DMS53 treated with DMSO at 0.1 percent for 48 hours (cell line): ENCODE results near the gene ATRN.
"Not testable (repeated sequence)": the region's sequence is repeated elsewhere in the genome, so short reads cannot be mapped to it uniquely, and the experiment has no call there.

Source experiments
- DNase-seq: peaks from one replicate; lab custom pipeline; 2025; ENCODE audit not compliant: unreplicated experiment; lab: John Stamatoyannopoulos, UW

ATRN gene

DNA sequence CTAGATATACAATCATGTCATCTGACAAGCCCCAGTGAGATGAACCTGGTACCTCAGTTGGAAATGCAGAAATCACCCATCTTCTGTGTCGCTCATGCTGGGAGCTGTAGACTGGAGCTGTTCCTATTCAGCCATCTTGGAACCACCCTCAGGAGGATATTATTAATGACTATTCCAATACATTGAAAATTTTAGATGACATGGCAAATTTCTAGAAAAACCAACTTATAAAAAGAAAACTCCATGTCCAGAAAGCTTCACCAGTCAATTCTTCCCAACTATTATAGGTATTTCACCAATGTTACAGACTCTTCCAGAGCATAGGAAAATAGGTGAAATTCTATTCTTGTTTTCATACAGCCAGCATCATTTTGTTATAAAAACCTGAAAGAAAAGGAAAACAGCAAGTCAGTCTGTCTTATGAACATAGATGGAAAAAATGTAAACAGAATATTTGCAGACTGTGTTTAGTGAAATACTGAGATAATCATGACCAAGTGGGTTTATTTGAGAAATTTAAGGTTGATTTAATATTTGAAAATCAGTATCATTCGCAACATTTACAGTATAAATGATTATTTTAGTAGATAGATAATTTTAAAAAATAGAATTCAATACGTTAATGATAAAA is 43.3 kb downstream of the ATRN start:
- no peak for DNase-seq

DNA sequence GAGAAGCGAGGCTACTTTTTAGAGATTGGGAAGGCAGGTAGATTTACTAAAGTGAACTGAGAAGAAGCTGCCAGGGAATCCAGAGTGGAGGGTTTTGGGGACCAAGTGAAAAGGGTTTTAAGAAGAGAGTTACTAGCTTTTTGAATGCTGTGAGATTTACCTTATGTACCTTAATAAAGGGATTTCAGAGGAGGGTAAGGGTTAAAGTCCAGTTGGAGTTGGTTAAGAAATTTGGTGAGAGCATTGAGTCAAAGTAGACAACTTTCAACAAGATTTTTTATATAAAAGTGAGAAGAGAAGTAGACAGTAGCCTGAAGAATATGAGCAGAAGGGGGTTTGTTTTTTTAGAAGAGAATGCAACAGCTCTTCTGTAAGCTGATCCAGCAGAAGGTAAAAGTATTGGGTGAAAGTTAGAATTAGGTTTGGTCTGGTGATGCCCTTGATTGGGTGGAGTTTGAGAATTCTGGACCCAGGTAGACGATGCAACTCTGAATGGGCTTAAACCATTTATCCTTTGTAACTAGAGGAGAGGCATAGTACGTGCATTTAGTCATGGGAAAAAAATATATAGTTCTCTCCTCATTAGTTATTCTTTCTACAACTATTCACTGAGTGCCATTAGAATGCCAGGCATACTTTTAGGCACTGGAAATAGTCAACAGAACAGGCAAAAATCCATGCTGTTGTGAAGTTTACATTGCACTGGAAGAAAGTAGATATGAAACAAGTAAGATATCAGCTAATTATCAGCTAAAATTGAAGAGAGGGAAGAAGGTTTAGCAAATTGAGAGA is 44.8 kb downstream of the ATRN start:
- DNase-seq: no peak

GRCh38 chr20:3521852-3522740 is 51.3 kb downstream of the ATRN start:
- DNase-seq: no peak

- not testable (repeated sequence) for DNase-seq
Observed at GRCh38 chr20:3524696-3525095, 53.9 kb downstream of the ATRN start.

DNA sequence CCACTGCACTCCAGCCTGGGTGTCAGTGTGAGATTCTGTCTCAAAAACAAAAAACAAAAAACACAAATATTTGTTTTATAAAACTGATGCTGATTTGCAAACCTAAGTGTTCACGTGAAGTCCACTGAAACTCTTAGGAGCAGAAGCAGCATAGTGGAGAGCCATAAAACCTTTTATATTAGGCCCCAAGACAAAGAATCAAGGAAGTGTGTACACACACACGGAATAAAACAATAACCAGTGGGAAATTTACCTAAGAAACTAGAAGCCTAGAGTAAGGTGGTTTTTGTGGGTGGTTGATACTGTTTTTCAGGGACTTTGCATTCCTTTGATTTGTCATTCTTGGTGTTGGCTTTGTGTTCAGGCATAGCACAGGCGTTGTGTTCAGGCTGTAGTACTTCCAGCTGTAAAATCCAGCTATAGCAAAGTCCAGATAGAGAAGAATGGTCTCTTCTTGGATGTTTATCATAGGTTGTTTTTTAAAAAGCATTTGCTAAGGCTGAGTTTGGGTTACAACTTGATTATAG is 61.3 kb downstream of the ATRN start:
- no peak for DNase-seq

DNA sequence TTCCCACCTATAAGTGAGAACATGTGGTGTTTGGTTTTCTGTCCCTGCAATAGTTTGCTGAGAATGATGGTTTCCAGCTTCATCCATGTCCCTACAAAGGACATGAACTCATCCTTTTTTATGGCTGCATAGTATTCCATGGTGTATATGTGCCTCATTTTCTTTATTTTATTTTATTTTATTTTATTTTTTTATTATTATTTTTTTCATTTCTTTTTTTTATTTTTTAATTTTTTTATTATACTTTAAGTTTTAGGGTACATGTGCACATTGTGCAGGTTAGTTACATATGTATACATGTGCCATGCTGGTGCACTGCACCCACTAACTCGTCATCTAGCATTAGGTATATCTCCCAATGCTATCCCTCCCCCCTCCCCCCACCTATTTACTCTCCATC is 66.9 kb downstream of the ATRN start:
- not testable (repeated sequence) for DNase-seq

DNA sequence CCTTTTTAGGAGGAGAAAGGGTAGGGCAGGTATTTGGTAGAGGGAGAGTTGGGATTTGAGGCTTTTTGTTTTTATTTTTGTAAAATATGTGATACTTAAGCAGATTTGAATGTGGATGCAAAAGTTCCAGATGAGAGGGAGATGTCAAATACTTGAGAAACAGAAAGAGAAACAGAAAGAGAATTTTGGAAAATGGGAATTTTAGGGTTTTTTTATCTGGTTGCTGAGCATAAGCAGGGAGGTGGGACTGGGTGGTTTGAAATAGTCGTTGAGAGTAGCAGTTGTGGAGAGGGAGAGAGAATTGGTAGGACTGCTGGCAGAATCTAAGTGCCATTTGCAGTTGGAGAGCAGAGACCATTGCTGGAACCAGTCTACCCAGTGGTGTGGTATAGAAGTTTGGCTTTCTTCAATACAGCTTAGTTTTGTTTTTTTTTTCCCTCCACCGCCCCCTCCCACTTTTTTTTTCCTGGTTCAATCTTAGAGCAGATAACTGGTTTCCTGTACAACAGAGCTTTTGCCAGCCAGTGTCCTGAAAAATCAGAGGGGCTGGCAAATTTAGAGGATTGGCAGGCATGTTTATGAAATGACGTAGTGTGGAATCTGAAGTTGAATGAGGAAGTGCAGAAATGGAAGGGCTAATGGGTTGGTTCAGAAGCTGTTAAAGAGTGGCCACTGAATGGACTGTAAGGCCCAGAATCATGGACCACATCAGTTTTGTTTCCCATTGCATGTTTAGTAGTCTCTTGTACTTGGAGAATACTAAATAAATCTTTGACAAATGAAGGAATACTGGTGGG is 68.7 kb downstream of the ATRN start:
- no peak for DNase-seq

- no peak for DNase-seq
Observed at GRCh38 chr20:3541887-3542721, 71.3 kb downstream of the ATRN start.

DNA sequence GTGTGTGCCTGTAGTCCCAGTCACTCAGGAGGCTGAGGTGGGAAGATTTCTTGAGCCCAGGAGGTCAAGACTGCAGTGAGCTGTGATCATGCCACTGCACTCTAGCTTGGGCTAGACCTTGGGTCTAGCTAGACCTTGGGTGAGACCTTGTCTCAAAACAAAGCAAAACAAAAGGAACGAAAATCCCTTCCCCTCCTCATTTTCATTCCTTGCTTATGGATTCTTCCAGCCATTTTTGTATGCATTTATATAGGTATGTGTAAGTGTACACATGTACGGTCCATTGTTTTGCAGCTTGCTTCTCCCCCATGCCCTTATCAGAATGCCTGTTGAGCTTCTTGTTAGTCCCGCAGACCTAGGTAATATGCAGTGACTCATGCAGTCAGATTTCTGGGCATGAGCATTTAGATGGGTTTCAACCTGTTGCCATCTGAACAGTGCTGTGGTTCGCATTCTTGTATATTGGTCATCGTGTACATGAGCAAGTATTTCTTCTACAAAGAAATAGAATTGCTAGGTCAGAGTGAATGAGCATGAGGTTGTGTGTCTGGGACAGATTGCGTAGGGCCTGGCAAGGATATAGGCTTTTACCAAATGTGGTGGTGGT is 73.2 kb downstream of the ATRN start:
- DNase-seq: no peak

- DNase-seq: no peak
Observed at GRCh38 chr20:3545401-3545925, 74.6 kb downstream of the ATRN start.

GRCh38 chr20:3547906-3548305 is 77.1 kb downstream of the ATRN start:
- DNase-seq: no peak

DNA sequence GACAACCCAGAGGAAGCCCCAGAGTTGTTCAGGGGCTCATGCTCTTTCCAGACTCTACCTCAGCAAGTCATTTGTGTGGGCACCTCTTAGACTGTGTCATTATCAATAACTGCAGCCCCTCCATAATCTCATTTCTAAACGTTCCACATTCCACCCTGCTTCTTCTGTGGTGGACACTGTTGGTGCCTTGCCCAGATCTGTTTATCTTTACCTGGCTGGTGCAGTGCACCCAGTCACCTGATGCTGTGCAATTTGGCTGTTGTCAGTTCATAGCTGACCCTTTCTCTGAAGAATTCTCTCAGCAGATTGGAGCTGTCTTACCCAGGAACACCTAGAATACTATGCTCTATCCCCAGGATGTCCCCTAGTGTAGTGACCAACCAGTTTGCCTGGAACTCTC is 80.0 kb downstream of the ATRN start:
- DNase-seq: no peak

DNA sequence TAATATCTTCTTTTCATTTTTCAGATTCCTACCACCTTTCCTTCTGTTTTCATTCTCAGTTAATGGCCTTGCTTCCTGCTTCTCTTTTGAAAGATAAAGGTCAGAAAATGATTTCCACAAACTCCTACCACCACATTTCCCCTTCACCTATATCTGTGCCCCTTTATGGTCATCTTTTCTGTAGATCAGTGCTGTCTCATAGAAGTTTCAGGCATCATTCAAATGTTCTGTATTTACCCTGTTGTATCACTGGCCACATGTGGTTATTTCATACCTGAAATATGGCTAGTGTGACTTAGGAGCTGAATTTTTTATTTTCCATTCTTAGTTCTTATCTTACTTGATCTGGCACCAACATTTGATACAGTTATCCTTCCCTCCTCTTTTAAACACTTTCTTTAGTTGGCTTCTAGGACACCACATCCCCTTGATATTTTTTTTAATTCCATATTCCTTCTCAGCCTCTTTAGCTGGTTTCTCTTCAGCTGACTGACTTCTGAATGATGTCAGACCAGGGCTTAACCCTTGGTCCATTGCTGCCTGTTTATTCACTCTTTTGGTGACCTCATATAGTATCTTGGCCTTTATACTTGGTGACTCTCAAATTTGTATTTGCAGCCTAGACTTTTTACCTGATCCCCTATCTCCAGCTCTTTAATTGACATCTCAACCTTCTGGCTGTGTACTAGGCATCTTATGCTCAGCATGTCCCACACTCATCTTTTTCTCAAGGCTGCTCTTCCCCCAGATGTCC is 81.0 kb downstream of the ATRN start:
- DNase-seq: no peak

- no peak for DNase-seq
Observed at GRCh38 chr20:3553663-3554062, 82.8 kb downstream of the ATRN start.

GRCh38 chr20:3557237-3557785 is 86.5 kb downstream of the ATRN start:
- DNase-seq: no peak

DNA sequence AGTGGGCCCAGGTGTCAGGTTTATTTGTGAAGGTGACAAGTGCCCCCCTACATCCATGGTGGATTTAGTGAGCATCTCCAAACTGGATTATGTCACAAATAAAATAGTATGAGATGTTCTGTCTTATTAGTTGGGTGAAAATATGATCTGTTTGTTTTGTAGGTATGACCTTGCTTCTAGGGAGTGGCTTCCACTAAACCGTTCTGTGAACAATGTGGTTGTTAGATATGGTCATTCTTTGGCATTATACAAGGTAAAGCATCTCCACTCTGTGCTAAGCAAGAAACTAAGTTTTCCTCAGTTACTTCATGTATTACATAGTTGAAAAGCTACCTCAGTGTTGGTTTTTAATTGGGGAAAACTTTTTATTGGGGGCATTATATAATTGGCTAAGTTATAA is 88.4 kb downstream of the ATRN start:
- DNase-seq: no peak

DNA sequence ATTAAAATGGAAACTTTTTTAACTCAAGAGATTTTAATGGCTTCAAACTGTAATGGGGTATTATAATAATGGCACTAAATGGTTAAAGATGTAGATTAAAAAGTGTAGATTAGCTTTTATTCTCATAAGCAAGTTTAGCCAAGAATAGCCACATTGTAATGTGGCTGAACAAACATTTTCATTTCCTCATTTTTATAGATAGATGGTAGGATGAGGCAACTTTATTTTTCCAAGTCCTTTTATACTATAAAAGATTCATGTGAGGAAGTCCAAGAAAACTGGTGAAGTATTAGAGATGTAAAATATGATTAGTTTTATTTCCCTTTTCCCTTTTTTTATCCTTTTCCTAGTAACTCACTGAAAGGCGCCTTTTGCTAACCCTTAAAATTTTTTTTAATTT is 88.8 kb downstream of the ATRN start:
- DNase-seq: no peak

GRCh38 chr20:3560162-3560561 is 89.3 kb downstream of the ATRN start:
- no peak for DNase-seq
